ENCODE data around the gene KIF19. TPM values are rescaled to one million over a fixed set of nuclear protein-coding genes. Genes with fewer than 3 reads are reported as not detected.

KIF19 gene
- total and polyA plus RNA-seq, 10 of the 15 experiments (the other 5 are each of a cell fraction or from before 2014, with no cell fraction given), result 0.06 to 0.07 TPM; not detected in 8

DNA sequence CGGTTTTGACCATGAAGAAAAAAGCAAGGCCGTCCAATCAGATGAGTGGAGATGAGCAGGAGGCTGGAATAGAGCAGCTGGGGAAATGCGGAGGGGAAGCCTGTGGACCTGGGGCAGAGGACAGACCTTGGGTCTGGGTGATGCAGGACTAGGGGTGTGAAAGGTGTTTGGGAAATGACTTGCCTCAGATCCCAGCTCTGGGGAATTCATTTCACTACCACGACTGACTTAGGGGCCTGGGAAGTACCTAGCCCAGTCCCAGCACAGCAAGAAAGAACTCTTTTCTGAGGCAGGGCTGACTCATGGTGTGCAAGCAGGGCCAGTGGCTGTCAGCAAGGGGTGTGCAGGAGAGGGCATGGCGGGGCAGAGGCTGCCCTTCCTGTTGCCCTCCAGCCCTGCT is 37.2 kb upstream of the KIF19 start (continued):
- 0 out of 4 replicates have a peak, but pooled peaks of 1 of the 2 experiments have one; percentile 30 for TF ChIP-seq BHLHE40 (IDR thresholded peaks at IDR 0.05; ENCODE audit: borderline replicate concordance in 1 of 2, low read depth in 2 of 2, low read length in 1 of 2)
- TF ChIP-seq POLR2AphosphoS2 (IDR thresholded peaks at IDR 0.05; ENCODE audit: low read depth, low read length), result no peak
- no peak for TF ChIP-seq MYB (IDR thresholded peaks at IDR 0.05; ENCODE audit: borderline replicate concordance, low read depth, low read length)
- TF ChIP-seq SREBF2 (IDR thresholded peaks at IDR 0.05; ENCODE audit: low read length), result no peak
- no peak for TF ChIP-seq TCF7 (IDR thresholded peaks at IDR 0.05; ENCODE audit: borderline replicate concordance)
- TF ChIP-seq ETV6 (conservative IDR thresholded peaks at IDR 0.05 in 1 of 2, IDR thresholded peaks at IDR 0.05 in 1 of 2; ENCODE audit: borderline replicate concordance in 1 of 2, low read depth in 1 of 2), result no peak; a peak in 1 of 4 replicates
- TF ChIP-seq, protein P1, sequence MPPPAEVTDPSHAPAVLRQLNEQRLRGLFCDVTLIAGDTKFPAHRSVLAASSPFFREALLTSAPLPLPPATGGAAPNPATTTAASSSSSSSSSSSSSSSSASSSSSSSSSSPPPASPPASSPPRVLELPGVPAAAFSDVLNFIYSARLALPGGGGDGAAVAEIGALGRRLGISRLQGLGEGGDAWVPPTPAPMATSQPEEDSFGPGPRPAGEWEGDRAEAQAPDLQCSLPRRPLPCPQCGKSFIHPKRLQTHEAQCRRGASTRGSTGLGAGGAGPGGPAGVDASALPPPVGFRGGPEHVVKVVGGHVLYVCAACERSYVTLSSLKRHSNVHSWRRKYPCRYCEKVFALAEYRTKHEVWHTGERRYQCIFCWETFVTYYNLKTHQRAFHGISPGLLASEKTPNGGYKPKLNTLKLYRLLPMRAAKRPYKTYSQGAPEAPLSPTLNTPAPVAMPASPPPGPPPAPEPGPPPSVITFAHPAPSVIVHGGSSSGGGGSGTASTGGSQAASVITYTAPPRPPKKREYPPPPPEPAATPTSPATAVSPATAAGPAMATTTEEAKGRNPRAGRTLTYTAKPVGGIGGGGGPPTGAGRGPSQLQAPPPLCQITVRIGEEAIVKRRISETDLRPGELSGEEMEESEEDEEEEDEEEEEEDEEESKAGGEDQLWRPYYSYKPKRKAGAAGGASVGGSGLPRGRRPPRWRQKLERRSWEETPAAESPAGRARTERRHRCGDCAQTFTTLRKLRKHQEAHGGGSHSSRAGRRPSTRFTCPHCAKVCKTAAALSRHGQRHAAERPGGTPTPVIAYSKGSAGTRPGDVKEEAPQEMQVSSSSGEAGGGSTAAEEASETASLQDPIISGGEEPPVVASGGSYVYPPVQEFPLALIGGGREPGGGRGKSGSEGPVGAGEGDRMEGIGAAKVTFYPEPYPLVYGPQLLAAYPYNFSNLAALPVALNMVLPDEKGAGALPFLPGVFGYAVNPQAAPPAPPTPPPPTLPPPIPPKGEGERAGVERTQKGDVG (CRISPR knock-in tag; IDR thresholded peaks at IDR 0.05), result no peak
- TF ChIP-seq RELA (IDR thresholded peaks at IDR 0.05; ENCODE audit: borderline replicate concordance, partially characterized antibody), result no peak
- TF ChIP-seq, protein P2, sequence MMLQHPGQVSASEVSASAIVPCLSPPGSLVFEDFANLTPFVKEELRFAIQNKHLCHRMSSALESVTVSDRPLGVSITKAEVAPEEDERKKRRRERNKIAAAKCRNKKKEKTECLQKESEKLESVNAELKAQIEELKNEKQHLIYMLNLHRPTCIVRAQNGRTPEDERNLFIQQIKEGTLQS (IDR thresholded peaks at IDR 0.05; ENCODE audit: borderline replicate concordance, extremely low read depth, low read depth, low read length), result no peak
- no peak for TF ChIP-seq ZNF24 (IDR thresholded peaks at IDR 0.05)
- no peak for TF ChIP-seq NFYB (IDR thresholded peaks at IDR 0.05; ENCODE audit: insufficient read depth, low read depth, low read length)
- TF ChIP-seq KAT2A (conservative IDR thresholded peaks at IDR 0.05; ENCODE audit: control insufficient read depth, low read depth, low read length), result no peak
- TF ChIP-seq, protein P3, sequence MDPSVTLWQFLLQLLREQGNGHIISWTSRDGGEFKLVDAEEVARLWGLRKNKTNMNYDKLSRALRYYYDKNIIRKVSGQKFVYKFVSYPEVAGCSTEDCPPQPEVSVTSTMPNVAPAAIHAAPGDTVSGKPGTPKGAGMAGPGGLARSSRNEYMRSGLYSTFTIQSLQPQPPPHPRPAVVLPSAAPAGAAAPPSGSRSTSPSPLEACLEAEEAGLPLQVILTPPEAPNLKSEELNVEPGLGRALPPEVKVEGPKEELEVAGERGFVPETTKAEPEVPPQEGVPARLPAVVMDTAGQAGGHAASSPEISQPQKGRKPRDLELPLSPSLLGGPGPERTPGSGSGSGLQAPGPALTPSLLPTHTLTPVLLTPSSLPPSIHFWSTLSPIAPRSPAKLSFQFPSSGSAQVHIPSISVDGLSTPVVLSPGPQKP (IDR thresholded peaks at IDR 0.05; ENCODE audit: low read depth, low read length), result no peak
- no peak for TF ChIP-seq TBL1XR1 (IDR thresholded peaks at IDR 0.05; ENCODE audit: low read depth, low read length)
- TF ChIP-seq, protein P4, sequence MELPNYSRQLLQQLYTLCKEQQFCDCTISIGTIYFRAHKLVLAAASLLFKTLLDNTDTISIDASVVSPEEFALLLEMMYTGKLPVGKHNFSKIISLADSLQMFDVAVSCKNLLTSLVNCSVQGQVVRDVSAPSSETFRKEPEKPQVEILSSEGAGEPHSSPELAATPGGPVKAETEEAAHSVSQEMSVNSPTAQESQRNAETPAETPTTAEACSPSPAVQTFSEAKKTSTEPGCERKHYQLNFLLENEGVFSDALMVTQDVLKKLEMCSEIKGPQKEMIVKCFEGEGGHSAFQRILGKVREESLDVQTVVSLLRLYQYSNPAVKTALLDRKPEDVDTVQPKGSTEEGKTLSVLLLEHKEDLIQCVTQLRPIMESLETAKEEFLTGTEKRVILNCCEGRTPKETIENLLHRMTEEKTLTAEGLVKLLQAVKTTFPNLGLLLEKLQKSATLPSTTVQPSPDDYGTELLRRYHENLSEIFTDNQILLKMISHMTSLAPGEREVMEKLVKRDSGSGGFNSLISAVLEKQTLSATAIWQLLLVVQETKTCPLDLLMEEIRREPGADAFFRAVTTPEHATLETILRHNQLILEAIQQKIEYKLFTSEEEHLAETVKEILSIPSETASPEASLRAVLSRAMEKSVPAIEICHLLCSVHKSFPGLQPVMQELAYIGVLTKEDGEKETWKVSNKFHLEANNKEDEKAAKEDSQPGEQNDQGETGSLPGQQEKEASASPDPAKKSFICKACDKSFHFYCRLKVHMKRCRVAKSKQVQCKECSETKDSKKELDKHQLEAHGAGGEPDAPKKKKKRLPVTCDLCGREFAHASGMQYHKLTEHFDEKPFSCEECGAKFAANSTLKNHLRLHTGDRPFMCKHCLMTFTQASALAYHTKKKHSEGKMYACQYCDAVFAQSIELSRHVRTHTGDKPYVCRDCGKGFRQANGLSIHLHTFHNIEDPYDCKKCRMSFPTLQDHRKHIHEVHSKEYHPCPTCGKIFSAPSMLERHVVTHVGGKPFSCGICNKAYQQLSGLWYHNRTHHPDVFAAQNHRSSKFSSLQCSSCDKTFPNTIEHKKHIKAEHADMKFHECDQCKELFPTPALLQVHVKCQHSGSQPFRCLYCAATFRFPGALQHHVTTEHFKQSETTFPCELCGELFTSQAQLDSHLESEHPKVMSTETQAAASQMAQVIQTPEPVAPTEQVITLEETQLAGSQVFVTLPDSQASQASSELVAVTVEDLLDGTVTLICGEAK (IDR thresholded peaks at IDR 0.05; ENCODE audit: borderline replicate concordance), result no peak
- peak; percentile 77 for TF ChIP-seq NR2F1 (conservative IDR thresholded peaks at IDR 0.05)
- no peak for TF ChIP-seq FOXM1 (IDR thresholded peaks at IDR 0.05; ENCODE audit: low read depth, low read length)
- TF ChIP-seq TARDBP (IDR thresholded peaks at IDR 0.05; ENCODE audit: borderline replicate concordance), result no peak
- TF ChIP-seq, protein P5, sequence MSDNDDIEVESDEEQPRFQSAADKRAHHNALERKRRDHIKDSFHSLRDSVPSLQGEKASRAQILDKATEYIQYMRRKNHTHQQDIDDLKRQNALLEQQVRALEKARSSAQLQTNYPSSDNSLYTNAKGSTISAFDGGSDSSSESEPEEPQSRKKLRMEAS (IDR thresholded peaks at IDR 0.05; ENCODE audit: low read depth, low read length), result no peak
- no peak for TF ChIP-seq KDM1A (IDR thresholded peaks at IDR 0.05; ENCODE audit: borderline replicate concordance)
- TF ChIP-seq ASH2L (IDR thresholded peaks at IDR 0.05; ENCODE audit: borderline replicate concordance, low read depth), result no peak
